GM21367 (cell line): Measurements from ENCODE around the gene OBSCN.
"Not testable (repeated sequence)": the region's sequence is repeated elsewhere in the genome, so short reads cannot be mapped to it uniquely, and the experiment has no call there.

Source experiments
- ATAC-seq: cut with Tn5 transposase; IDR thresholded peaks from one replicate; pipeline ENCODE4 v1.9.1; 2021; ENCODE audit not compliant: unreplicated experiment

Gene OBSCN

GRCh38 chr1:228226141-228226874 lies 18.5 kb downstream of the OBSCN start:
- no peak for ATAC-seq

- no peak for ATAC-seq
These were observed 19.3 kb downstream of the OBSCN start for GRCh38 chr1:228226956-228227791.

- not testable (repeated sequence) for ATAC-seq
These were observed 20.3 kb downstream of the OBSCN start for GRCh38 chr1:228228147-228228546.

- ATAC-seq = no peak
These were observed 20.8 kb downstream of the OBSCN start for GRCh38 chr1:228228601-228229074.

GRCh38 chr1:228231189-228231588 lies 23.3 kb downstream of the OBSCN start:
- ATAC-seq = no peak

GRCh38 chr1:228233136-228233535 lies 25.3 kb downstream of the OBSCN start:
- ATAC-seq = no peak

- no peak for ATAC-seq
These were observed 27.1 kb downstream of the OBSCN start for GRCh38 chr1:228234921-228235320.

- ATAC-seq = no peak
These were observed 28.9 kb downstream of the OBSCN start for GRCh38 chr1:228236744-228237143.

- no peak for ATAC-seq
These were observed 30.2 kb downstream of the OBSCN start for GRCh38 chr1:228238007-228238406.

- ATAC-seq = no peak
These were observed 30.6 kb downstream of the OBSCN start for GRCh38 chr1:228238461-228238860.

GRCh38 chr1:228240411-228241240 lies 32.8 kb downstream of the OBSCN start:
- ATAC-seq = no peak

GRCh38 chr1:228241259-228241658 lies 33.4 kb downstream of the OBSCN start:
- no peak for ATAC-seq

GRCh38 chr1:228242409-228242808 lies 34.6 kb downstream of the OBSCN start:
- no peak for ATAC-seq

GRCh38 chr1:228243093-228243492 lies 35.2 kb downstream of the OBSCN start:
- no peak for ATAC-seq

- ATAC-seq = not testable (repeated sequence)
These were observed 36.1 kb downstream of the OBSCN start for GRCh38 chr1:228243989-228244388.

- no peak for ATAC-seq
These were observed 37.3 kb downstream of the OBSCN start for GRCh38 chr1:228245111-228245510.

GRCh38 chr1:228246216-228246900 lies 38.5 kb downstream of the OBSCN start:
- ATAC-seq = no peak

GRCh38 chr1:228249513-228250305 lies 41.9 kb downstream of the OBSCN start:
- no peak for ATAC-seq

GRCh38 chr1:228252476-228252875 lies 44.6 kb downstream of the OBSCN start:
- not testable (repeated sequence) for ATAC-seq
